Suppressor macrophage (primary cell): Measurements from ENCODE around the gene FNBP1.

ENCODE experiments used
- DNase-seq, 4 experiments: peaks; one replicate each; pipeline ENCODE4 v3.0.0-alpha.2; 2020 to 2022

Gene FNBP1

DNA sequence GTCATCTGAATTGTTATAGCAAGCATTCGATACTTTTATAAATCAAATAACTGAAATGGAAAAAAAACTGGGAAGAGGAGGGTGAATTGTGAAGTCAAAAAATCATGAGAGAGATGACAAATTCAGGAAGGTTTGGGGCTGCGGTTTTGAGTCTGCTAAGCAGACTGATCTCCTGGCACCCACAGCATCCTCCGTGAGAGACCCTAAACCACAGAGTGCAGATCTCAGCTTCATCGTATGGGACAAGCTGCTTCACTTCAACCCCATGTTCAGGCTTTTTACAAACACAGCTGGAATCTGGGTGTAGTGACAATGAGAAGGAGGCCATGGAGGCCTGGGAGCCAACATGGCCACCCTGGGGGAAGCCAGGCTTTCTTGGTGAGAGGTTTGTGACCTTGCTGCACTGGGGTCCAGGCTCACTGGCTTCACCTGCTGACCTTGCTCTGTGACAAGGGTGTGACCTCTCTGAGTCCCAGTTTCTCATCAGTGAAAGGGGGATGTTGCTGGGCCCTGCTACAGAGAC lies 188.3 kb downstream of the FNBP1 start:
- no peak for DNase-seq

DNA sequence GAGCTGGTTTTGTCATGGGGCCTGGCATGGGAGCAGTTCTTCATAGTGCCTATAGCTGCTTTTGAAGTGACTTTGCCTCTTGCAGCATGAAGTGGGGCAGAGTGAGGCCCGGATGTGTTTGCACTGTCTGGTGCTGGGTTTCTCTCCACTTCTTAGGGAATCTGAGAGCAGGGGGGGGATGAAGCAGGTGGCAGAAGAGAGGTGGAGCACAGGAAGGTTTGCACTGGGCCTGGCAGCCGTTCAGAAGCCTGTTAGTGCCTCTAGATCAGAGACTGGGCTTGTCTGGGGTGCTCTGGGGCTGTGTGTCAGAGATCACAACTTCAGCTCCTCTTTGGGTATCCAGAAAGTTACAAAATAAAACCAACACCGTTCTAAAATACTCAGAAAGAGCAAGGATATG lies 189.4 kb downstream of the FNBP1 start:
- DNase-seq, result no peak

- no peak for DNase-seq
These were observed 190.4 kb downstream of the FNBP1 start for GRCh38 chr9:129852579-129852978.

GRCh38 chr9:129851821-129852220 lies 191.2 kb downstream of the FNBP1 start:
- DNase-seq, result no peak

DNA sequence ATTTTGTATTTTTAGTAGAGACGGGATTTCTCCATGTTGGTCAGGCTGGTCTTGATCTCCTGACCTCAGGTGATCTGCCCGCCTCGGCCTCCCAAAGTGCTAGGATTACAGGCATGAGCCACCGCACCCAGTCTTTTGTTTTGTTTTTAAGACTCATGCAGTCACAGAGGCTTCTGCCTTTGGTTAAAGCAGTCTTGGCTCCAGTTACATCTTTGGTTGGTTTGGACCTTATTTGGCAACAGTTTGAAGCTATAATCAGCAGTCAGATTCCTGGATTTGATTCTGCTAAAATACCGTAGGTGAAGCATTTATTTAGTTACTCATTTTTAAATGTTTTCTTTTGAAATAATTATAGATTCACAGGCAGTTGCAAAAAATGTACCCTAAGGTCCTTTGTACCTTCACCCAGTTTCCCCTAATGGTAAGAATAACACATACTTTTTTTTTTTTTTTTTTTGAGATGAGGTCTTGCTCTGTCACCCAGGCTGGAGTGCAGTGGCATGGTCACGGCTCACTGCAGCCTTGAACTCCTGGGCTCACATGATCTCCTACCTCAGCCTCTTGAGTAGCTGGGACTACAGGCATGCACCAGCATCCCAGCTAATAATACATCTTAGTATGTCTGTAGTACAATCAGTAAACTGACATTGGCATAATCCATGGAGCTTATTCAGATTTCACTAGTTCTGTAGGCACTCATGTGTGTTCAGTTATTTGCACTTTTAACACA lies 192.0 kb downstream of the FNBP1 start:
- DNase-seq, result no peak

DNA sequence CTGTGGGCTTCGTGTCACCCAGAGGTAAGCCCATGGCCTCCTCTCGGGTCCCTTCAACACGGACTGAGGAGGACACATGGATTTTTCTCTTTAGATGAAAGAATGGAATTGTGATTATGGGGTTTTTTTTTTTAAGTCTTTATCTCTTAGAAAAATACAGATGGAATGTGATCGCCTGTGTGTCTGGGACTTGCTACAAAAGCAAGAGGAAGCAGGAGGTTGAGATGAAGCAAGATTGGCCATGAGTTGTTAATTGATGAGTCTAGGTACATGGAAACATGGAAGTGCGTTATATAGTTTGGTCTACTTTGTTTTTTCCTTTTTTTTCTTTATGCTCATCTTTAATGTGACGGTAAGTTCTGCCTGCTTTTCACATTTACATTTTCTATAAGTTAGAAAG lies 193.1 kb downstream of the FNBP1 start:
- DNase-seq, result no peak

DNA sequence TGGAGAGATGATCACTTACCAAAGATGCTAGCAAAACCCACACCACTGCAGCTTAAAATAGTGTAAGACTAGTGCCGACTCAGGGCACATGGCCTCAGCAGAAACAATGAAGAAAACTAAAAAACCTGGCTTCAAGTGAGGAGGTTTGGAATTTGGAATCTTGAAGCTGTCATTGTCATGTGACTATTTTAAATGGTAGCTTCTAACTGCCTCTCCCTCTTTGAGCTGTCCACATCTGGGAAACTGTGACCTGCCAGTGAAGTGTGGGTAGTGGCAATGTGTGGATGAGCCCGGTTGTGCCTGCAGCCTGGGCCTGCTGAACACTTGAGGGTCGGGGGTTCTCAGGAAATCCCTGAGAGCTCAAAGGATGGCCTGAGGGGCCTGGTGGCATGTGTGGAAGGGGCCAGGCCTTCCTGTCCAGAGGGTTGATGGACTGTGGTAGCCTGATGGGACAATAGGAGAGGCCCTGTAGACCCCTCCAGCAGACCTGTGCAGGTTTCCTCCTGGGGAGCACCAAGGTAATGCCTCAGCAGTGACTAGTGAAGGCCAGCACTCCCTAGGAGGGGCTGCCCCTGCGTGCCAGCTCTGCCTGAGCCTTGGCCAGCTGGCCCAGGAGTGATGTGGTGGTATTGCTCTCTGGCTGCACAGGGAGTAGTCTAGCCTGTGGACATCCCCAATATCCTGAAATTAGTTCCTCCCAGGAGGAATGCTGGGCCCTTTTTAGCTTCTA lies 194.1 kb downstream of the FNBP1 start:
- DNase-seq, result no peak

DNA sequence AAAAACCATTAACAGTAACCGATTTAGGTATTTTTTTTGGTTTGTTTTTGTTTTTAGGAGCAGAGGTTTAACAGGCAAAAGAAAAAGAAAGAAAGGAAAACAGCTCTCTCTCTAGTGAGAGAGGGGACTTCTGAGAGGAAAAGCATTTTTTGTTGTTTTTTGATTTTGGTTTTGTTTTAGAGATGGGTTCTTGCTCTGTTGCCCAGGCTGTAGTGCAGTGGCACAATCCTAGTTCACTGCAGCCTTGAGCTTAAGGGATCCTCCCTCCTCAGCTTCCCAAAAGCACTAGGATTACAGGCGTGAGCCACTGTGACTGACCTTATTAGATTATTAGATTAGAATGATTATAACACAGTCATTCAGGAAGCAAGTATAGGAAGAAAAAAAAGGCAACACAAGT lies 197.6 kb downstream of the FNBP1 start:
- DNase-seq, result no peak

- no peak for DNase-seq
These were observed 201.9 kb downstream of the FNBP1 start for GRCh38 chr9:129841071-129841470.

DNA sequence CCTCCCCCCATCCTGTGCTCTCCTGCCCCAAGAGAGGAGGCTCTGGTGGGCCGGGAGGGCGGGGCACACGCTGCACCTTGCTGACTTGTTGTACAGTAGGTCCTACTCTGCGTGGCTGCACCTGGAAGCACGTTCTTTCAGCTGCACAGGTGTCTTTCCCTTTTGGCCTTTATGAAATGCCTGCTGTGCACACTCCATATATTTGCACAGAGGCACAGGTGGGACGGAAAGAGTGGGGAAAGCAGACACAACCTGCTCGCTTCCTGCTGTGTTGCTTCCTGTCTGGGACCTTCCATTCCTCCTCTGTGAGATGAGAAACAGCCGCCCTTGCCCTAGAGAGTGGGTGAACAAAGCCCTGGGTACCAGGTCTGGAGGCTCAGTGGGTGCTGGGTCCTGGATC lies 203.0 kb downstream of the FNBP1 start:
- no peak for DNase-seq

- peak in 2 of 4 experiments; percentile 16 to 28 for DNase-seq
These were observed 203.5 kb downstream of the FNBP1 start for GRCh38 chr9:129839324-129840023.

- DNase-seq, result peak; percentile 53 to 84 (median 66)
These were observed 204.2 kb downstream of the FNBP1 start for GRCh38 chr9:129838707-129839259.
